Suprapubic skin (tissue), 4 donors: ENCODE data around the gene RPS6KA2. TPM values are rescaled to one million over a fixed set of nuclear protein-coding genes. Genes with fewer than 3 reads are reported as not detected.

Experiments used
- DNase-seq, 2 donors: peaks; one replicate each; pipeline ENCODE4 v3.0.0-alpha.2; 2019; ENCODE audit warnings: low spot score in 2 of 2
- H3K27ac ChIP-seq: fragments of 200-600 bp; sonication (generic); one replicate; pipeline ENCODE4 v1.5.1; 2019
- H3K27me3 ChIP-seq: fragments of 200-600 bp; sonication (generic); one replicate; pipeline ENCODE4 v1.5.1; 2019
- H3K36me3 ChIP-seq: fragments of 200-600 bp; sonication (generic); one replicate; pipeline ENCODE4 v1.5.1; 2019
- H3K4me1 ChIP-seq: fragments of 200-600 bp; sonication (generic); one replicate; pipeline ENCODE4 v1.5.1; 2019
- H3K4me3 ChIP-seq: fragments of 200-600 bp; sonication (generic); one replicate; pipeline ENCODE4 v1.5.1; 2019; ENCODE audit warnings: mild to moderate bottlenecking
- H3K9me3 ChIP-seq: fragments of 200-600 bp; sonication (generic); one replicate; pipeline ENCODE4 v1.5.1; 2019
- EP300 ChIP-seq: sonication (generic); formaldehyde crosslinking; IDR thresholded peaks from one replicate; pipeline ENCODE4 v1.6.1; 2017; ENCODE audit warnings: antibody characterized with exemption
- POLR2A ChIP-seq, 2 donors: fragments of 450-650 bp; IDR thresholded peaks; one replicate each; pipeline ENCODE4 v1.6.1; 2017; ENCODE audit warnings: antibody characterized with exemption in 2 of 2, mild to moderate bottlenecking in 2 of 2, moderate library complexity in 2 of 2
- POLR2AphosphoS5 ChIP-seq, 3 donors: sonication (generic); formaldehyde crosslinking; IDR thresholded peaks; one replicate each; pipeline ENCODE4 v1.6.1; 2017; ENCODE audit warnings: antibody characterized with exemption in 3 of 3
- WGBS: methylation state at CpG from one replicate; pipeline ENCODE4 v1.1.5; 2018; 5-methylcytosine and 5-hydroxymethylcytosine counted together
- total RNA-seq, 4 donors: library from RNA; depleted of rRNA; stranded (reverse); fragments of >200 nt; gene quantifications; one replicate each; pipeline ENCODE4 v1.1.0, GENCODE V29; 2016
- TF ChIP-seq, protein P1 (sequence below), 2 donors: fragments of 200-600 bp in 1 of 2; fragments of 450-650 bp in 1 of 2; sonication (generic) in 1 of 2; IDR thresholded peaks; one replicate each; pipeline ENCODE4 v1.5.1; 2016 to 2019; ENCODE audit warnings: antibody characterized with exemption in 2 of 2, mild to moderate bottlenecking in 1 of 2, moderate library complexity in 1 of 2

Gene RPS6KA2
- total RNA-seq, 4 donors from 2014 or later: 24.2 to 38.5 (median 32.3) TPM

DNA sequence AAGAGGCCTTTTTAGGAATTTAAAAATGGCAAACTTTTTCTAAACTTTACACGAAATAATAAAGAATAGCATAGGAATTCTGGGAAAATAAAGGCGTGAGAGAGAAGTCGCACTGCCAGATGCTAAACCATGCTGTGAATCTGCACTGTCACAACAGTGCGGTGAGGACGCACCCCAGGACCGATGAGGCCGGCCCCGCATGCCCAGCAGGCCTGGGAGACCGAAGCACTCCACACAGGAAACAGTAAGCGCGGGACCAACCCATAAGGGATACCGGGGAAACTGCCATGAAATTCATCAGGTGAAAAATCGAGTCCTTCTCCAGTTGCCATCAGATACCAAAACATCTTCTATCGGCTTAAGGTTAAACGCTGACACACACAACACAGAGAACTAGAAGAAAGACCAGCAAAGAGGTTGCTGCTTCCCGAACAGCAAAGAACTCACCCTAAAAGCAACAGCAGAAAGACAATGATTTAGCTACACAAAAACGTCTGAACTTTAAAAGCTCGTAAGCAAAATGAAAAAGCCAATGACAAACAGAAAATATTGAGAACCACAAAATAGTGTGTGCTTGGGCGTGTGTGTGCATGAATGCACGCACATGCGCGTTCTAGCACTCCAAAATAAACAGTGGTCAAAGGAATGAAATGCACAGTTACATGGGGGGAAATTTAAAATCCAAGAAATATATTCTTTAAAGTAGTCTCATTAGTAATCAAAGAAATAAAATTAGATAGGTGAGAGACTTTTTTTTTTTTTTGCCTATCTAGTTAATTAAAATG is 55.9 kb downstream of the RPS6KA2 start:
- Histone ChIP-seq H3K27ac (no peak overlapping the region), H3K27me3 (no peaks in the 10 kb centered on the region), H3K4me3 (no peak overlapping the region), H3K9me3 (no peaks in the 10 kb centered on the region), H3K36me3 (no peaks in the 10 kb centered on the region), H3K4me1 (peaks cover 3% of the 10 kb centered on the region)
- TF ChIP-seq, protein P1, sequence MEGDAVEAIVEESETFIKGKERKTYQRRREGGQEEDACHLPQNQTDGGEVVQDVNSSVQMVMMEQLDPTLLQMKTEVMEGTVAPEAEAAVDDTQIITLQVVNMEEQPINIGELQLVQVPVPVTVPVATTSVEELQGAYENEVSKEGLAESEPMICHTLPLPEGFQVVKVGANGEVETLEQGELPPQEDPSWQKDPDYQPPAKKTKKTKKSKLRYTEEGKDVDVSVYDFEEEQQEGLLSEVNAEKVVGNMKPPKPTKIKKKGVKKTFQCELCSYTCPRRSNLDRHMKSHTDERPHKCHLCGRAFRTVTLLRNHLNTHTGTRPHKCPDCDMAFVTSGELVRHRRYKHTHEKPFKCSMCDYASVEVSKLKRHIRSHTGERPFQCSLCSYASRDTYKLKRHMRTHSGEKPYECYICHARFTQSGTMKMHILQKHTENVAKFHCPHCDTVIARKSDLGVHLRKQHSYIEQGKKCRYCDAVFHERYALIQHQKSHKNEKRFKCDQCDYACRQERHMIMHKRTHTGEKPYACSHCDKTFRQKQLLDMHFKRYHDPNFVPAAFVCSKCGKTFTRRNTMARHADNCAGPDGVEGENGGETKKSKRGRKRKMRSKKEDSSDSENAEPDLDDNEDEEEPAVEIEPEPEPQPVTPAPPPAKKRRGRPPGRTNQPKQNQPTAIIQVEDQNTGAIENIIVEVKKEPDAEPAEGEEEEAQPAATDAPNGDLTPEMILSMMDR (IDR thresholded peaks at IDR 0.05): no peak
- no peak for TF ChIP-seq POLR2AphosphoS5 (IDR thresholded peaks at IDR 0.05)
- WGBS: 87% methylated on average over 22 of the region's 22 CpGs
- DNase-seq: no peak

DNA sequence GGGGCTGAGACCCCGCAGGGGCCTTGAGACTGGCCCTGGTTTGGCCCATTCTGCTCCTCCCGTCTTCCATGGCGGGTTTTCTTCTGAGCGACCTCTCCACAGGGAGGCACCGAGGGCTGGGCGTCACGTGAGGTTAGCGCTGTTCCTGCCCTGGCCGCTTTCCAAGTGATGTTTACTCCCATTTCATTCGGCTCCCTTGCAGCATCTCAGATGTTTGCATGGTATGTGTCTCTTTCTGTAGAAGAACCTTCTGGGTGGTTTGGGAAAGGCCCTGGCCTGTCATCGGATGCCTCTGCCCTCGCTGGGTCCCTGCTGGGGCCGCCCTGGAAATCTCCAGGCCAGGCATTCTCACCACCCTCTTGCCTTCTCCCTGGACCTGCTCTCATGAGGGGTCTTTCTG is 57.8 kb downstream of the RPS6KA2 start:
- Histone ChIP-seq H3K27ac (no peak overlapping the region), H3K9me3 (no peaks in the 10 kb centered on the region), H3K4me3 (no peak overlapping the region), H3K4me1 (peaks cover 3% of the 10 kb centered on the region), H3K27me3 (no peaks in the 10 kb centered on the region), H3K36me3 (no peaks in the 10 kb centered on the region)
- DNase-seq: no peak
- no peak for TF ChIP-seq POLR2A (IDR thresholded peaks at IDR 0.05)
- no peak for TF ChIP-seq POLR2AphosphoS5 (IDR thresholded peaks at IDR 0.05)
- TF ChIP-seq EP300: no peak
- TF ChIP-seq, protein P1 (IDR thresholded peaks at IDR 0.05): no peak
- 82% methylated on average over 10 of the region's 13 CpGs for WGBS

DNA sequence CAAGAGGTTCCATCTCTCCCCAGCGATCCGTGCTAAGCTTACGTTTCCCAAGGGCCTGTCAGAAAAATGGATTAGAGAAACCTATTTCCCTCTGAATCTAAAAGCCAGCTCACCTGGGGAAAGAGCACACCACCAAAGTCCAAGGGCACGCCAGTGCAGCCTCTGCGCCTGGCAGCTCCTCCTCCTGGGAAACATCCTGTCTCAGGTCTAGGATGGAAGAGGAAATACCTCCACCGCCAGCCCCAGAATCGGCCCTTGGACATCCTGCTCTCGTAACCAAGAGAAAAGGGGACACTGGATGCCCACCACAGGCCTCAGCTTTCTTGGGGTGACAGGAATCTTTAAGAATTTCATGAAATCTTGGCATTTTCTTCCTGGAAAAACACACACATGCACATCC is 59.2 kb downstream of the RPS6KA2 start:
- H3K27ac ChIP-seq: no peak overlapping the region
- 85% methylated on average over 8 of the region's 8 CpGs for WGBS
- no peak for DNase-seq

DNA sequence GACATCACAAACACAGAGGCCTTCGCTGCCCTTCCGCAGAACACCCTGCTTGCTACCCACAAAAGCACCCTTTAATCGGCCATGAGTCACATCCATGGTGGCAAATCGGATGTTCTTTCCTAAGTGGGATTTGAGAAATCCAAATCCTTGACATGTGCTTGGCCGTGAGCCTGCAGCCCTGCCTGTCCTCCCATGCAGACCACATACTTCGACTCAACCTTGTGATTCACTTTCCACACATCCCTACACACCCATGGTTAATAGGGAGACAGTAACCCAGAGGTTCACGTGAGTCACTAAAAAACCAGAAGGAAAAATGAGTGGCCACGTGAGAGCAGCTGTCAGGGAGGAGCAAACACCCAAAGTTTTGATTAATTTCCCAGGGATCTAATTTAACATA is 59.9 kb downstream of the RPS6KA2 start:
- peaks cover 4% of the 10 kb centered on the region for H3K4me1 ChIP-seq
- 62% methylated on average over 8 of the region's 8 CpGs for WGBS
- no peak overlapping the region for H3K27ac ChIP-seq
- no peaks in the 10 kb centered on the region for H3K36me3 ChIP-seq
- TF ChIP-seq POLR2A (IDR thresholded peaks at IDR 0.05): no peak
- TF ChIP-seq EP300: no peak
- TF ChIP-seq POLR2AphosphoS5 (IDR thresholded peaks at IDR 0.05): peak in 1 of 3 donors; percentile 34
- TF ChIP-seq, protein P1 (IDR thresholded peaks at IDR 0.05): no peak
- H3K27me3 ChIP-seq: no peaks in the 10 kb centered on the region
- H3K4me3 ChIP-seq: no peak overlapping the region
- no peaks in the 10 kb centered on the region for H3K9me3 ChIP-seq
- peak in 1 of 2 donors; percentile 81 for DNase-seq

More for the DNA sequence above, 59.2 kb downstream of the RPS6KA2 start:
- no peaks in the 10 kb centered on the region for H3K4me1 ChIP-seq
- no peaks in the 10 kb centered on the region for H3K9me3 ChIP-seq
- no peaks in the 10 kb centered on the region for H3K27me3 ChIP-seq
- H3K4me3 ChIP-seq: no peak overlapping the region
- no peaks in the 10 kb centered on the region for H3K36me3 ChIP-seq
- TF ChIP-seq, protein P1 (IDR thresholded peaks at IDR 0.05): no peak
- TF ChIP-seq EP300 (no peak), POLR2AphosphoS5 (IDR thresholded peaks at IDR 0.05) (no peak), POLR2A (IDR thresholded peaks at IDR 0.05) (no peak)

DNA sequence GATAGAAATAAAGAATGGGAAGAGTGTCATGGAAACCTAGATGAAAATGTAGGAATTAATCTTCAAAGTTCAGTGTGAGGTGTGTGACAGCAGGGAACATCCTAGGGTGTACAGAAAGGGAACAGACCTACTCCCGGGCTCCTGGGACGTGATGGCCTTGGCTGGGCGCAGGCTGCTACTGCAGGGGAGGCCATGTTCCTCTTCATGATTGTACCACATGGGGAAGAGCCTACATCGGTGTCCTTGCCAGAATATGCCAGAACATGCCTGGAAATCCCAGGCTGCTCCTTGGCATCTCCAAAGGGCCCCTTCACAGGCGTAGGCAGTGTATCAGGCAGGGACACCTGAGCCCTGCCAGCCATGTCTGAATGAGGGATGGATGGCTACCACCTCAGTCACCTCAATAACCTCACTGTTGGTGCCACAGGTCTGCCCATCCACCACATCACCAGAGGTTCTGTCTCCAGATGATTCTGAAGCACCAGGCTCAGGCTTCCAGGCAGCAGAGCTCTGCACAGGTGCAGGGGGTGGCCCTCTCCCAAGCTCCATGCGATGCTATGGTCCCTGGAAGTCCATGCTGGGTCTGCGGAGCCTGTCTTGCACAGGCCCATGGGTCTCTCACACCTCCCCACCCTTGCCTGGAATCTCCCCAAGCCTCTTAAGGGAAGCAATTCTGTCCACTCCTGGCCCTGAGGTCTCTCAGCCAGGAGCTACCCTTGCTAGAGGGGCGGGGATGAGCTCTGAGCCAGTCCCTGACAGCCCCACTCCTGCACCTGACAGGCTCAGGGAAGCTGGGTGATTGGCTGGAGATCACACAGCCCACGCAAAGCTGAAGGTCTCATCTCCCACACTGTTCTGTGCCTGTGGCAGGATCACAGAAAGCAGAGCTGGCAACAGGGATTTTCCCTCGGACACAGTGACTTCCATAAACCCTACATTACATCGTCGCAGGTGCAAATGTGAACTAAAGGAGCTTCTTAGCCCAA is 60.7 kb downstream of the RPS6KA2 start:
- Histone ChIP-seq H3K27ac (no peak overlapping the region), H3K4me3 (no peak overlapping the region), H3K36me3 (no peaks in the 10 kb centered on the region), H3K4me1 (peaks cover 10% of the 10 kb centered on the region), H3K27me3 (no peaks in the 10 kb centered on the region), H3K9me3 (no peaks in the 10 kb centered on the region)
- 89% methylated on average over 10 of the region's 12 CpGs for WGBS
- TF ChIP-seq, protein P1 (IDR thresholded peaks at IDR 0.05): no peak
- TF ChIP-seq EP300: no peak
- TF ChIP-seq POLR2AphosphoS5 (IDR thresholded peaks at IDR 0.05): no peak
- no peak for TF ChIP-seq POLR2A (IDR thresholded peaks at IDR 0.05)
- DNase-seq: no peak
